Activated CD8-positive, alpha-beta T cell treated with anti-CD3 and anti-CD28 coated beads, Interleukin-2, amount 10 ng/mL, durations not matched to agents 7 days and 5 days (primary cell): ENCODE measurements around the gene RAB3GAP2. TPM values are rescaled to one million over a fixed set of nuclear protein-coding genes. Genes with fewer than 3 reads are reported as not detected.
"Not testable (repeated sequence)": the region's sequence is repeated elsewhere in the genome, so short reads cannot be mapped to it uniquely, and the experiment has no call there.

Source experiments
- ATAC-seq: fragments of 150-1000 bp; cut with Tn5 transposase; one replicate; pipeline ENCODE4 v1.10.0; 2021; ENCODE audit warnings: moderate library complexity
- CTCF ChIA-PET: fragments of 350-600 bp; sonication (Branson Sonifier 250); formaldehyde crosslinking; loops from one replicate; lab custom pipeline; 2021; ENCODE audit warnings: antibody characterized with exemption; lab: Charles Lee
- POLR2A ChIA-PET: fragments of 350-600 bp; sonication (Branson Sonifier 250); formaldehyde crosslinking; loops from one replicate; lab custom pipeline; 2021; ENCODE audit warnings: antibody characterized with exemption; lab: Charles Lee
- DNase-seq: peaks from one replicate; pipeline ENCODE4 v3.0.0-alpha.2; 2020
- H3K27ac Mint-ChIP-seq: one replicate; pipeline ENCODE4 v1.8.0; 2021; ENCODE audit warnings: mild to moderate bottlenecking, mixed read lengths
- H3K27me3 Mint-ChIP-seq: one replicate; pipeline ENCODE4 v1.8.0; 2021; ENCODE audit warnings: low read depth, mixed read lengths
- H3K36me3 Mint-ChIP-seq: one replicate; pipeline ENCODE4 v1.8.0; 2021; ENCODE audit warnings: low read depth, mixed read lengths
- H3K4me1 Mint-ChIP-seq: one replicate; pipeline ENCODE4 v1.8.0; 2021; ENCODE audit warnings: low read depth, mixed read lengths
- H3K4me3 Mint-ChIP-seq: one replicate; pipeline ENCODE4 v1.8.0; 2021; ENCODE audit warnings: mild to moderate bottlenecking, mixed read lengths
- H3K9me3 Mint-ChIP-seq: one replicate; pipeline ENCODE4 v1.8.0; 2022; ENCODE audit warnings: mixed read lengths; ENCODE audit not compliant: insufficient read depth
- total RNA-seq, 2 experiments: library from RNA; stranded (reverse); gene quantifications; one replicate each; pipeline ENCODE4 v1.2.3, GENCODE V29; 2021

Gene RAB3GAP2
- total RNA-seq, 2 experiments from 2014 or later, result 46.1 to 52.3 TPM

GRCh38 chr1:220135755-220136154, 136.5 kb downstream of the RAB3GAP2 start:
- H3K4me3 Mint-ChIP-seq, result no peak overlapping the region
- no peak for ATAC-seq
- no peaks in the 10 kb centered on the region for H3K9me3 Mint-ChIP-seq
- DNase-seq, result no peak
- peaks cover 10% of the 10 kb centered on the region for H3K4me1 Mint-ChIP-seq
- CTCF ChIA-PET, result interaction anchor here (1.4 to 1.6 kb wide), 2 partner anchors 12 to 22 kb away, joined by 4 to 5 read pairs; no protein-coding TSS in a partner anchor
- H3K36me3 Mint-ChIP-seq, result peaks cover 48% of the 10 kb centered on the region
- POLR2A ChIA-PET, result no interaction called here
- H3K27me3 Mint-ChIP-seq, result no peaks in the 10 kb centered on the region
- no peak overlapping the region for H3K27ac Mint-ChIP-seq

DNA sequence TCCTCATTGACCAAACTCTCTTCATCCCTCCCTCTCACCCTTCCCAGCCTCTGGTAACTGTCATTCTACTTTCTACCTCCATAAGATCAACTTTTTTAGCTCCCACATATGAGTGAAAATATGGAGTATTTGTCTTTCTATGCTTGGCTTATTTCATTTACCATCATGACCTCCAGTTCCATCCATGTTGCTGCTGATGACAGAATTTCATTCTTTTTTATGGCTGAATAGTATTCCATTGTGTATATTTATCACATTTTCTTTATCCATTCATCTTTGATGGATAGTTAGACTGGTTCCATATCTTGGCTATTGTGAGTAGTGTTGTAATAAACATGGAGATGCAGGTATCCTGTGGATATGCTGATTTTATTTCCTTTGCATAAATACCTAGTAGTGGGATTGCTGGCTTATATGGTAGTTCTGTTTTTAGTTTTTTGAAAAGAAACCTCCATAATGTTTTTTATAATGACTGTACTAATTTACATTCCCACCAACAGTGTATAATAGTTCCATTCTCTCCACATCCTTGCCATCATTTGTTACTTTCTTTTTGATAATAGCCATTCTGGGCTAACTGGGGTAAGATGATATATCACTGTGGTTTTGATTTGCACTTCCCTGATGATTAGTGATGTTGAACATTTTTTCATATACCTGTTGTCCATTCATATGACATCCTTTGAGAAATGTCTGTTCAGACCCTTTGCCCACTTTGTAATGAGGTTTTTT, 142.6 kb downstream of the RAB3GAP2 start:
- ATAC-seq, result no peak
- Mint-ChIP-seq H3K9me3 (no peaks in the 10 kb centered on the region), H3K36me3 (peaks cover 37% of the 10 kb centered on the region)

GRCh38 chr1:220127076-220127475, 145.2 kb downstream of the RAB3GAP2 start:
- Mint-ChIP-seq H3K27me3 (no peaks in the 10 kb centered on the region), H3K4me3 (no peak overlapping the region), H3K36me3 (peaks cover 30% of the 10 kb centered on the region), H3K27ac (no peak overlapping the region), H3K9me3 (no peaks in the 10 kb centered on the region), H3K4me1 (peaks cover 6% of the 10 kb centered on the region)
- ChIA-PET CTCF (interaction anchor here (1.6 kb wide), 1 partner anchor 14 kb away, joined by 5 read pairs; no protein-coding TSS in a partner anchor), POLR2A (no interaction called here)
- DNase-seq, result no peak
- no peak for ATAC-seq

More for the DNA sequence above, 142.6 kb downstream of the RAB3GAP2 start:
- POLR2A ChIA-PET, result no interaction called here
- Mint-ChIP-seq H3K27me3 (no peaks in the 10 kb centered on the region), H3K4me1 (peaks cover 1% of the 10 kb centered on the region), H3K27ac (no peak overlapping the region), H3K4me3 (no peak overlapping the region)
- DNase-seq, result no peak
- CTCF ChIA-PET, result interaction anchor here (0.6 kb wide), 1 partner anchor 44 kb away, joined by 3 read pairs; no protein-coding TSS in a partner anchor

DNA sequence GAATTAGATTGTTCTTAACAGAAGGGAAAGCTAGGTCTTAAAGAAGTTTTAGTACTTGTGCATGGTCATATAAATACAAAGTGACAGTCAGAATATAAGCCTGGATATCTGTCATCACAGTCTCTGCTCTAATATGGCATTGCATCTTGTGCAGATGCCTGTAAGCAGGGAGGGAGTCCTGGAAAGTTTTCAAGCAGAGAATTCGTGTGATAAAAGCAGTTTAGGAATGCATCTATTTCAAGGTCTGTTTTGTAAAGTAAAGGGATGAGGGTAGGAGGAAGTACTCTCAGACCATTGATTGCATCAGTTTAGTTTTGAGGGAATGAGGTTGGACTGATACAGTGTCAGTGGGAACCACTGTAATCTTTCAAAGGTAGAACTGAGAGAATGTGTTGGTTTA, 147.7 kb downstream of the RAB3GAP2 start:
- Mint-ChIP-seq H3K4me1 (peaks cover 6% of the 10 kb centered on the region), H3K27ac (peak overlapping the region; percentile 14), H3K9me3 (no peaks in the 10 kb centered on the region), H3K36me3 (peaks cover 20% of the 10 kb centered on the region), H3K27me3 (no peaks in the 10 kb centered on the region), H3K4me3 (no peak overlapping the region)
- ATAC-seq (no peak), DNase-seq (no peak)
- ChIA-PET POLR2A (no interaction called here), CTCF (interaction anchor here (0.7 to 5.8 kb wide), 10 partner anchors 8 to 134 kb away, joined by 3 to 35 read pairs (median 3); no protein-coding TSS in a partner anchor)

DNA sequence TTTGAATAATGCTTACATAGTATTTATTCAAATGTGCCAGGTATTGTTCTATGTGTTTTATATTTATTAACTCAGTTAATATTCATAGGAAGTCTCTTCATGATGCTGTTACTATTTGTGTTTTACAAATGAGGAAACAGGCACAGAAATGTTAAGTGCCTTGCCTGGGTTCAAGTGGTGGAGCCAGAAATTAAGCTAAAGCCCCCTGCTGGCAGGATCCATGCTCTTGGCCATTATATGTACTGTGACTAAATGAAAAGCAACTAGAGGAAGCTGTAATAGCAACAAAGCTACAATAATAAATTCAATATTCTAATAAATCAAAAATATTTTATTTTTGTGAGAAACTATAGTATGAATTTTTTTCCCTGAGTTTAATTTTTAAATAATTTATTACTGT, 148.4 kb downstream of the RAB3GAP2 start:
- peak; percentile 34 for DNase-seq
- H3K9me3 Mint-ChIP-seq, result no peaks in the 10 kb centered on the region
- ATAC-seq, result no peak
- H3K27me3 Mint-ChIP-seq, result no peaks in the 10 kb centered on the region
- no peak overlapping the region for H3K27ac Mint-ChIP-seq
- CTCF ChIA-PET, result interaction anchor here (0.7 to 5.8 kb wide), 11 partner anchors 9 to 134 kb away, joined by 3 to 35 read pairs (median 3); partner anchors contain the start of gene BPNT1
- peaks cover 6% of the 10 kb centered on the region for H3K4me1 Mint-ChIP-seq
- POLR2A ChIA-PET, result no interaction called here
- peaks cover 15% of the 10 kb centered on the region for H3K36me3 Mint-ChIP-seq
- no peak overlapping the region for H3K4me3 Mint-ChIP-seq

DNA sequence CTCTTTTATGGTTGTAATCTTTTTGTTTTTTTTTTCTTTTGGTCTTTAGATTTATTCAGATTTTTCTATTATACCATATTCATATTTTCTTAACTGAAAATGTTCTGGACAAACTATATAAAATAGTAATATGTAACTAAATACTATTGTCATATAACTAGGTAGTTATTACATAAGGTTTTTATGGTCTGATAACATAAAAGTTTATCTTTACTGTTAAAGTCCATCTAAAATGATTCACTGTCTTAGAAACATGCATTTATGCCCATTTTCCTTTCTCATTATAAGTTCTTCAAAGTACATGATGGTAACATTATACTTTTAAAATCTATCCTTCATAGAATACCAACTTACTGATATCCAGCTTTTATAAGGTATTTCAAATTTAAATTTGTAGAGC, 149.2 kb downstream of the RAB3GAP2 start:
- ChIA-PET POLR2A (no interaction called here), CTCF (interaction anchor here (1.2 to 5.8 kb wide), 4 partner anchors 11 to 132 kb away, joined by 3 to 35 read pairs (median 4); partner anchors contain the start of gene BPNT1)
- Mint-ChIP-seq H3K4me3 (no peak overlapping the region), H3K4me1 (peaks cover 6% of the 10 kb centered on the region), H3K36me3 (peaks cover 15% of the 10 kb centered on the region), H3K27ac (no peak overlapping the region), H3K9me3 (no peaks in the 10 kb centered on the region), H3K27me3 (no peaks in the 10 kb centered on the region)
- no peak for DNase-seq
- no peak for ATAC-seq

- Mint-ChIP-seq H3K4me3 (no peak overlapping the region), H3K27me3 (no peaks in the 10 kb centered on the region), H3K4me1 (peaks cover 6% of the 10 kb centered on the region), H3K36me3 (peaks cover 13% of the 10 kb centered on the region), H3K9me3 (no peaks in the 10 kb centered on the region), H3K27ac (no peak overlapping the region)
- ChIA-PET CTCF (interaction anchor here (1.9 to 5.8 kb wide), 2 partner anchors 10 to 131 kb away, joined by 4 to 35 read pairs; no protein-coding TSS in a partner anchor), POLR2A (no interaction called here)
- DNase-seq (no peak), ATAC-seq (no peak)
These were observed 150.3 kb downstream of the RAB3GAP2 start for GRCh38 chr1:220121791-220122530.

- ATAC-seq (no peak), DNase-seq (no peak)
- Mint-ChIP-seq H3K4me1 (no peaks in the 10 kb centered on the region), H3K4me3 (no peak overlapping the region), H3K27ac (no peak overlapping the region), H3K27me3 (no peaks in the 10 kb centered on the region), H3K36me3 (peaks cover 21% of the 10 kb centered on the region), H3K9me3 (no peaks in the 10 kb centered on the region)
- ChIA-PET POLR2A (no interaction called here), CTCF (no interaction called here)
These were observed 153.2 kb downstream of the RAB3GAP2 start for GRCh38 chr1:220119043-220119512.

- Mint-ChIP-seq H3K36me3 (peaks cover 39% of the 10 kb centered on the region), H3K27me3 (no peaks in the 10 kb centered on the region), H3K27ac (no peak overlapping the region), H3K9me3 (no peaks in the 10 kb centered on the region), H3K4me1 (peaks cover 4% of the 10 kb centered on the region), H3K4me3 (no peak overlapping the region)
- DNase-seq (peak; percentile 50), ATAC-seq (peak; percentile 65)
- ChIA-PET POLR2A (no interaction called here), CTCF (interaction anchor here (0.6 to 3.2 kb wide), 18 partner anchors 9 to 620 kb away, joined by 3 to 35 read pairs (median 4); partner anchors contain the start of gene BPNT1)
These were observed 159.0 kb downstream of the RAB3GAP2 start for GRCh38 chr1:220113136-220113695.

DNA sequence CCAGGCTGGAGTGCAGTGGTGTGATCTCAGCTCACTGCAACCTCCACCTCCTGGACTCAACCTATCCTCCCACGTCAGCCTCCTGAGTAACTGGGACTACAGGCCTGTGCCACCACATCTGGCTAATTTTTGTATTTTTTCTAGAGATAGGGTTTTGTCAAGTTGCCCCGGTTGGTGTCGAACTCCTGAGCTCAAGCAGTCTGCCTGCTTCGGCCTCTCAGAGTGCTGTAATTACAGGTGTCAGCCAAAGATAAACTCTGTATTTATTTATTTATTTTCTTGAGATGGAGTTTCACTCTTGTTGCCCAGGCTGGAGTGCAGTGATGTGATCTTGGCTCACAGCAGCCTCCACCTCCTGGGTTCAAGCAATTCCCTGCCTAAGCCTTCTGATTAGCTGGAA, 159.7 kb downstream of the RAB3GAP2 start:
- DNase-seq, POLR2A ChIA-PET, H3K9me3 Mint-ChIP-seq, ATAC-seq, H3K4me3 Mint-ChIP-seq, H3K27ac Mint-ChIP-seq, H3K27me3 Mint-ChIP-seq, H3K4me1 Mint-ChIP-seq: not testable (repeated sequence)
- H3K36me3 Mint-ChIP-seq, result peaks cover 41% of the 10 kb centered on the region
- CTCF ChIA-PET, result interaction anchor here (0.9 to 3.2 kb wide), 9 partner anchors 8 to 621 kb away, joined by 3 to 35 read pairs (median 6); partner anchors contain the start of gene BPNT1

GRCh38 chr1:220110473-220110872, 161.8 kb downstream of the RAB3GAP2 start:
- peaks cover 44% of the 10 kb centered on the region for H3K36me3 Mint-ChIP-seq
- CTCF ChIA-PET, result interaction anchor here (1.5 kb wide), 1 partner anchor 11 kb away, joined by 3 read pairs; no protein-coding TSS in a partner anchor
- DNase-seq, H3K4me1 Mint-ChIP-seq, H3K4me3 Mint-ChIP-seq, H3K27ac Mint-ChIP-seq, H3K27me3 Mint-ChIP-seq, ATAC-seq, H3K9me3 Mint-ChIP-seq, POLR2A ChIA-PET: not testable (repeated sequence)
